Measurements from ENCODE around the gene ZNF750.

The ZNF750 gene

GRCh38 chr17:82810644-82811430, 29.0 kb downstream of the ZNF750 start:
- no peak for DNase-seq

- no peak for DNase-seq
These were observed 30.6 kb downstream of the ZNF750 start for GRCh38 chr17:82808921-82809905.

GRCh38 chr17:82808006-82808405, 31.8 kb downstream of the ZNF750 start:
- DNase-seq: no peak

- no peak for DNase-seq
These were observed 32.3 kb downstream of the ZNF750 start for GRCh38 chr17:82807562-82807961.

- no peak for DNase-seq
These were observed 32.7 kb downstream of the ZNF750 start for GRCh38 chr17:82807101-82807500.

- DNase-seq: no peak
These were observed 33.2 kb downstream of the ZNF750 start for GRCh38 chr17:82806645-82807044.

- no peak for DNase-seq
These were observed 34.0 kb downstream of the ZNF750 start for GRCh38 chr17:82805823-82806222.

- DNase-seq: no peak
These were observed 34.6 kb downstream of the ZNF750 start for GRCh38 chr17:82805254-82805653.

- no peak for DNase-seq
These were observed 35.2 kb downstream of the ZNF750 start for GRCh38 chr17:82804442-82805191.

- DNase-seq: no peak
These were observed 36.2 kb downstream of the ZNF750 start for GRCh38 chr17:82803606-82804005.

GRCh38 chr17:82803185-82803584, 36.6 kb downstream of the ZNF750 start:
- no peak for DNase-seq

- DNase-seq: no peak
These were observed 37.6 kb downstream of the ZNF750 start for GRCh38 chr17:82802075-82802780.

- DNase-seq: no peak
These were observed 38.3 kb downstream of the ZNF750 start for GRCh38 chr17:82801377-82801970.

- DNase-seq: no peak
These were observed 38.9 kb downstream of the ZNF750 start for GRCh38 chr17:82800885-82801284.

GRCh38 chr17:82799591-82799990, 40.2 kb downstream of the ZNF750 start:
- DNase-seq: no peak

- DNase-seq: no peak
These were observed 41.1 kb downstream of the ZNF750 start for GRCh38 chr17:82798752-82799151.

- no peak for DNase-seq
These were observed 42.8 kb downstream of the ZNF750 start for GRCh38 chr17:82797061-82797460.

GRCh38 chr17:82795615-82796014, 44.2 kb downstream of the ZNF750 start:
- no peak for DNase-seq

- no peak for DNase-seq
These were observed 44.9 kb downstream of the ZNF750 start for GRCh38 chr17:82794781-82795482.

- no peak for DNase-seq
These were observed 45.7 kb downstream of the ZNF750 start for GRCh38 chr17:82793974-82794630.

- peak; percentile 42 for DNase-seq
These were observed 48.3 kb downstream of the ZNF750 start for GRCh38 chr17:82791532-82791931.
